SHP77 treated with DMSO at 0.1 percent for 48 hours (cell line): Measurements from ENCODE around the gene ERC1.

Experiments used
- DNase-seq: peaks from one replicate; lab custom pipeline; 2025; lab: John Stamatoyannopoulos, UW

ERC1 gene

DNA sequence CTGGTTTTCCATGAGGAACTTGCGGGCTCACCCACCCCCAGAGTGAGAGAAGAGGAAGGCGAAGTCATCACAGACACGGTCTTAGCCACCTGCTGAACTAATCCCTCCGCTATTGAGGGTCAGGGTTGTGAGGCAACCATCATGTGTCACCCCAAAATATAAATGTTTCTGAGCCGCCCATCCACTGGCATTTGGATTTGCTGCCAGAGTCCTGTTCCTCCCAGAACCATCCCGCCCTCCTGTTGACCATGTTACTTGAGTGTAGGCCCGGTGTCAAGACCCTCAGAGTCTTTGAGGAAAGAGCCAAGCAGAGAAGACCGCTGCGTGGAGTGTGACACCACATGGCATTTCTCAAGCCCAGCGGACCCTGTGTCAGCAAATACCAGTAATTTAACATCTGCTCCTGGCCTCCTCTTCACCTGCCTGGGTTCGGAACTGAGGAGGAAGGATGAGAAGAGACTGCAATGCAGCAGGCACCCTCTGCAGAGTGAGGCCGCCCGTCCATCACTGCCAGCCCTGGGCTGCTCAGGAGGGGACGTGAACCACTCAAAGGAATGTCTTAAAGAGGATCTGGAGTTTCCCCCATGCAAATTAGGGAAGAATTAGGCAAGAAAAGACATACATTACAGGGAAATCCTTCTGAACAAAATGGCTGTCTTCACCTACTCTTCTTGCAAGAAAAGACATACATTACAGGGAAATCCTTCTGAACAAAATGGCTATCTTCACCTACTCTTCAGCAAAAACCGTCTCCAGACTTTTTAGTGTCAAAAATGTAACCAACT, 502.9 kb downstream of the ERC1 start:
- DNase-seq = no peak

DNA sequence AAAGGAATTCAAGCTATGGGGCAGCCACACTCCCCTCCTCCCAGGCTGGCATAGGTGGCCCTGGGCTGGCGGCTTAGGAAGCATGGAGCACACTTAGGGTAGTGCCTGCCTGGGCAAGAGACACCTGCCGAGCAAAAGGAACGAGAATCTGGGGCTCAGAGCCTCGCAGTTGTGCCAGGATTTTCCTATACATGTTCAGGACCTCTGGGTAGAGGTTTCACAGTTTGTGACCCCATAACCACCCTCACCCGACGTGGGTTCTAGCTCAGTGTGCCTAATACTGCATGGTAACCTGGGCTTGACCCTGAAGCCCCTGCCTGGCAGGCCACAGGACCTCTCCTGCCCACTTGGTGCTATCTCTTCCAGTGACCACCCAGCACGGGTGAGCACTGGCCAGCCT, 503.8 kb downstream of the ERC1 start:
- DNase-seq = no peak

DNA sequence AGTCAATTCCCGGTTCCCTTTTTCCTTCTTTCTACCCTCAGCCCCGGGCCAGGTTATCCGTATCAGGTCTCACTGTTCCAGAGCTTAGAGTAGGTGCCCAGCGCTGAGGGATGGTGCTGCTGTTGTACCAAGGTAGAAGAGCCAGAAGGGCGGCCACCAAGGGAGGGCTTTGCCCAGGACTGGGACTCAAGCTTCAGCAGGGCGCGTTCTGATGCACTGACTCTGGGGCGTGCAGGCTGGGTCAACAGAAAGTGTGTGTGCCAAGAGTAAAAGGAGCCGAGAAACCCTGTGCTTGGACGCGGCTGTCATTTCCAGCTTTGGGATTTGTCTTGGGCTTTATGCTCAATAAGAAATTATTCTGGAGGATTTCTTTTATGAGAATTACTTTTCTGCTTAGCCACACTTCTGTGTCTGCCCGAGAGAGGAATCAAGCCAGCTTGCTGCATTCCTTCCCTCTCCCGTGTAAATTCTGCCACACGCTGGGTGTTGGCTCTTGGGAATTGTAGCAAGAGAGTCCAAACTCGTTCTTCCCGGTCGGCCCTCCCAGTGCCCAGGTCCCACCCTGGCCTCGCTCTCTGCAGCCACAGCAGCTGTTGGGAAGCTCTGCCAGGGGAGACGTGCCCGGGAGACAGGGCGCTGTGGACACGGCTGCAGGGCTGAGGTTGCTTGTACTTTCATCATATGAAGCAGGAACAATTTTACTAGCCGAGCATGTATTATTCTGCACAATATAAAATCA, 505.3 kb downstream of the ERC1 start:
- DNase-seq = peak; percentile 11

DNA sequence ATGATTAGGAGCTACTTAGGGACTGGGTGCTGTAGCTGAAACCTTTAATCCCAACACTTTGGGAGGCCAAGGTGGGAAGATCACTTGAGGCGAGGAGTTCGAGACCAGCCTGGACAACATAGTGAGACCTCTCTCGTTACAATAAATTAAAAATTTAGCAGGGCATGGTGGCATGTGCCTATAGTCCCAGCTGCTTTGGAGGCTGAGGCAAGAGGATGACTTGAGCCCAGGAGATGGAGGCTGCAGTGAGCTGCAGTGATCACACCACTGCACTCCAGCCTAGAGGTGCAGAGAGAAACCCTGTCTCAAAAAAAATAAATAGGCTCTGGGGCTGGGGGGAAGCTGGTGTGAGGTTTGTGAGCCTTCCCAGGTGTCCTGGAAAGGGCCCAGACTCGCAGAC, 506.1 kb downstream of the ERC1 start:
- DNase-seq = no peak

DNA sequence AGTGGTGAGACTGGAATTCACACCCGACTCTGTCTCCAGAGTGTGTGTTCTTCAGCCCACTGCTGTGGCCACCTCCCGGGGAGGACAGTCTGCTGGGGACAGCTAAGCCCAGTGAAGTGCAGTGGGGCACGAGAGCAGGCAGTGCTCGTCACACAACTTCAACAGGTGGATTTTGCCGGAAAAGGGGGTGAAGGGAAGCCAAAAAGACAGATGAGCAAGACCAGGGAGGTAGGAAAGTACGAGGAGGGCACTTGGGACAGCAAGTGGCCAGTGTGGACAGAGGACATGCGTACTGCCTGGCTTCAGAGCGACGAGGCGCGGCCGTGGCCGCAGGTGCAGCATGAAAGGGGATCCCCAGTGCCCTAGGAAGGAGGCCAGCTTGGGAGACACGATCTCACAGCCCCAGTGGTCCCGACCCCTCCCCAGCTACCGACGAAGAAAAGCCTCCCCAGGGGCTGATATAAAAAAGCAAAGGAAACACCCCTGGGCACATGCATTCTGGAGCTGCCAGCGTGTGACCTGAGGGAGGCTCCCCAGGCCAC, 507.2 kb downstream of the ERC1 start:
- no peak for DNase-seq

DNA sequence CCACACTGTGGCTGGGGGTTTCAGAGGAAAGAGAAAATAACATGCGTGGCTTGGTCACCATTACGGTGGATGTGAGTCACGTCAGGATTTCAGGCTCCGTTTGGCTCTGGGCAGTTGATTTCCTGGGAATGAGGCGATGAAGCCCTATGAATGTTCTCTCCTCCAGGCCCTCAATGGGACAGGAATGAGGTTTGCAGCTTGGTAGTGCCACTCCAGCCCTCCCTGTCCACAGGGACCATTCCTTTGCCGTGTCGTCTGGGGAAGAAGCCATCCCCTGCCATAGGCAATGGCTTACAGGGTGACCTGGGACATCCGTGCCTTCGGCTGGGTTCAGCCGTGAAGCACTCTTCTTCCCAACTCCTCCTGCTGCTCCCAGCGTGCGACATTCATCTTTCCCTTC, 508.3 kb downstream of the ERC1 start:
- no peak for DNase-seq

DNA sequence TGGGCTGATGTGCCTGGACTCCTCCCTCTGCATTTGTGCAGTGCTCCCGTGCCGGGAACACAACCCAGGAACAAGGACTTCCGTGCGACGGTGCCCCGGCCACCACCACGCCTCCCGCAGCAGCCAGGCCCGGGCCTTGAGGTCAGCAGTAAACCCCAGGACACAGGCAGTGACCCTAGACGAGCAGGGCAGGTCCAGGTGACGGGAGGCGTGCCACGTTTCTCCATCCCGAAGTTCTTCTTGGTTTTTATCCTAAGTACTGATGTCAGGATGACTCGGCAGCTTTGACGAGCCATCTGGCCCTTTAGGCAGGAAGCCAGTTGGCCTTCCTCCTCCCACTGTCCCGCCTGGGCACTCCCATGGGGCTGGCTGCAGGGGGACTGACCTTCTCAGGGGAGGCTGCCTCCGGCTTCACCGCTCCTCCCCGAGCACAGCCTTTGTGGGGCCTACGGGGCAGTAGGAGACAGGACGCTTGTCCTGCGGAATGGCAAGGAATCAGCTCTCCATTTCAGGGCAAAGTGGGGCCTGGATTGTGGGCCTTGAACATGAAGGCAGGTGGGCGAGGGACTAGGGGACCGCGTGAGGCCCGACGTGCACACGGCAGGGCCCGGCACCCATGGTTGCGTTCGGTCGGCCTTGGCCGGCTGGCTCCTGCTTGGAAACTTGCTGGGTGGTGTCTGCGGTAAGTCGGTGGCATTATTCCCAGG, 509.2 kb downstream of the ERC1 start:
- DNase-seq = peak; percentile 18

DNA sequence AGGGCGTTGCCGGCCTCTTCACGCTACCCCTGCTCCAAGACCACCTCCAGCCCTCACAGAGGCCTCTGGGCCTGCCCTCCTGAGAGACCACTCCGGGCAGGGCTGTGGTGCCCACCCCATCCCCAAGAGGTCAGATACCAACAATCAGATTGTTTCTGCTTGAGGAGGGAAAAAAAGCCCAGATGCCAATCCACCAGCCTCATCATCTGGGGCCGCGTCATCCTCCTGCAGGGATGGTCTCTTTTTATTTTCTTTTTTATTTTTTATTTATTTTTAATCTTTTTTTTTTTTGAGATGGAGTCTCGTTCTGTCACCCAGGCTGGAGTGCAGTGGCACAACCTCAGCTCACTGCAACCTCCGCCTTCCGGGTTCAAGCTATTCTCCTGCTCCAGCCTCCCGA, 510.0 kb downstream of the ERC1 start:
- no peak for DNase-seq

DNA sequence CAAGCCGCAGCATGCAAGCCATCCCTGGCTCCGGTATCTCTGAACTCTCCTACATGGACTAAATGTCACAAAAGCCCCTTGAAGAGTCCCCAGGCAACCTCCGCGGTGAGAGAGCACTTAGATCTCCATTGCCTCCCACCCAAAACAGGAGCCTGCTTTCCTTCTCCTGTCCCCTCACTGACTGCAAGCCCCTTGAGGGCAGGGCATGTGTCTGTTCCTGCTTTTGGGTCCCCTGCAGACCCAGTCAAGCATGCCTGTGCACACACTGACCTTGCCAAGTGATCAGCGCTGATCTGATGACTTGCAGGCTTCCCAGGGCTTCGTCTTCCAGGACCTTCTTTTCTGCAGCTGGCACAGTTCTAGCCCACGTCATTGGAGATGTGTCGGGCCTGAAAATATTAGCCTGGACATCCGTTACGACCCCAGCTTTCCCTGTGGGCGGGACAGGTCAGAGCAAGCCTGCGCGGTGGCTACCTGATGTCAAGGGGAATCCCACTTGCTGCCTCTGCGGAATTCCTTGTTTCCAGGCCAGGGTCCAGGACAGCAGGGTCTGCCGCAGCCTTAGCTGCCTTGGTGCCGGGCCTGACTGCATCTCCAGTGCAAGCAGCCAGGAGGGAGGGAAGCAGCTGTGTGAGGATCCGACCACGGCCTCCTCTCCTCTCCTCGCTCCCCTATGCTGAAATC, 510.8 kb downstream of the ERC1 start:
- DNase-seq = no peak

DNA sequence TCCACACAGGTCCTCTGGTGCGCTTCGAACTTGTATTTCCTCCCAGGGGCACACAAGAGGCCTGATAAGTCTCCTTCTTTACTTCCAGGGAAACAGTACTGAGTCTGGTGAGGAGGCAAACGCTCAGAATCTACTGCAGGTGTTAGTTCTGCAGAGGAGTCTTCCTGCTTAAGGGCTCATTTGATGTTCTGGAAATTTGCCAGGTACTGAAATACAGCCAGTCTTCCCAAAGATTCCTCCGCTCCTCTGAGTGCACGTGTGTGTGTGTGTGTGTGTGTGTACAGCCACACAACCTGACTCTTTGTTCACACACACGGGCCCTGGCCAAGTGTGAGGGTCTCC, 511.3 kb downstream of the ERC1 start:
- no peak for DNase-seq

DNA sequence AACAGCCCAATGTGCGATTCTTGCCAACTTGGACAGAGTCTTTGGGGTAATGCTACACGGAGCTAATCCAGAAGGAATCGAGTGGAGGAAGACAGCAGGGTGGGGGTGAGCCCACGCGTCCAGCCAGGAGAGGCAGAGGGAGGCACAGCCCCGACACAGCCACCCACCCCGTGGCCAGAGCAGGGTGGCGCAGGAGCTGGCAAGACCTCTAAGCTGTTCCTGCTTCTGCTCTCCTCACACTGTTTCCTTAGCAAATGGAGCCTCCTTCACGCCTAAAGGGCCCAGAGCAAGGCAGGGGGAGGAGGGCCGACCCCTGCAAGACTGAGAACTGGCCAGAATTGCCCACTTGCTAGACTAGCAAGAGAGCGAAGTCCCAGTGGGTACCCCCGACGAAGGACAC, 511.8 kb downstream of the ERC1 start:
- no peak for DNase-seq

DNA sequence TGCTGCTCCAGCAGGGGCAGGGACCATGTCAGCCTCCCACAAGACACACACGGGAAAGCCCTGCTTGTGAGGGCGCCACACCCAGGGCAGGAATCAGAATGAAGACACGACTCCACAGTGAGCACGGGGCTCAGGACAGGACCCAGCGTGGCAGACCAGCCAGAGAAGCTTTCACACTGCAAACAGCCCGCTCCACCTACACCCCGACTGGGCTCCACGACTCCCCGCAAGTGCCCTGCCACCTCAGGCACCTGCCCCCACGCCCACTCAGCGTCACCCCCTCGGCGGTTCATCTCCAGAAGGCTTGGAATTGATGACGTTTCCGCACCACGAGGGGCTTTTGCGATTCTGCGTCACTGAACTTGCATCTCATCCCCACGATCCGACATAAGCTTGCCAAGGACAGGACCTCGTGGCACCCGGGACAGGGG, 512.3 kb downstream of the ERC1 start:
- DNase-seq = no peak

DNA sequence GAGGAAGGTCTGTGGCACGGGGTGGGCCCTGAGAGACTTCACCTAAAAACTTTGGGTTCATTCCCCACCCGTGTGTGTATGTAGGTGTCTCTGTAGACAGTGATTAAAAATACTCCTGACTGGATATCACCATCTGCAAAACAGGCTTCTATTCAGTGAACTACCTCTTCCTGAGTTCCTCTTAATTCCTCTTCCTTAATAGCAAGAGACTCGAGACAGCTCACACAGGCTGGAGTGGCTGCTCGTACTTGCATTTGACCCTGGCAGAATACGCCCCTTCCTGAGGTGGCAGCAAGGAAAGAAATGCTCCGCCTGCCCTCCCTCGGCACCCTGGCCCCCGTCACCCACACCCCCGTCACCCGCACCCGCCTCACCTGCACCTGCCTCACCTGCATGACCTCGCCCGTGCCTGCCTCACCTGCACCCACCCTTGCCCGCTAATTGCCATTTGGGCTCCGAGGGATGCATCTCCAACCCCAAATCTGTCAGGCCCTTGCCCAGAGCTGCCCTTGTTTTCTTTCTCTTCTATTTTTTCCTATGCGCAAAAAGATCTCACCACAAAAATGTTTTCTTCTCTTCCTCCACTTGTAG, 513.4 kb downstream of the ERC1 start:
- DNase-seq = no peak

DNA sequence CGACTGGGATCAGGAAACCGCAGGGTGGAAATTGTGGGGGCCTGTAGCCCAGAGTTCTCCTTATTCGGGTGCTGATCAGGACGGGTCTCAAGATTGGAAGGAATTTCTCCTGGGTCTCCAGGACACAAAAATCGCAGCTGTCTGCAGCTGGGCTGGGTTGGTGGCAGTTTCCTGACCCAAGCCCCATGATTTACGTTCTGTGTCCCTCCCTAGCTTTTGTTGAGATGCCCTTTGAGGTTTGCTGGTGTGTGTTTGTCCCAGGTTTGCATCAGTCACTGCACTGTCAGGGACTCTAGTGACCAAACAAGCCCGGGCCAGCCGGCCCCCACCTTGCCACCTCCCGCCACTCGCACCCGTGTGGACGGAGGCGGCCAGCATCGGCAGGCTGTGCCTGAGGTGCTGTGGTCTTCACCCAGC, 513.9 kb downstream of the ERC1 start:
- DNase-seq = no peak

DNA sequence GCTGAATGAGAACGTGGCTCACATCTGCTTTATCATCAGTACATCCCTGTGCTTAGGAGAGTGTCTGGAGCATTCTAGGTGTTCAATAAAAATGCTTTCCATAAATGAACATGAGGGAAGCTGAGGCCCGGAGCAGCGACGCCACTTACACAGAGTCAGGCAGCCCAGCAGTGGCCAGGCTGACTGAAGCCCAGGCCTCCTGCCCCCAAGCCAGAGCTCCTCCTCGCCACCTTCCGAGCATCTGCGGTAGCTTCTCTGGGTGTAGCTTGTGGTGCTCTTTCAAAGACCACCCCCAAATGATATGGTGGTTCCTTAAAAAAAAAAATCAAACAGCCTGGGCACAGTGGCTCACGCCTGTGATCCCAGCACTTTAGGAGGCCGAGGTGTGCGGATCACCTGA, 514.6 kb downstream of the ERC1 start:
- no peak for DNase-seq

DNA sequence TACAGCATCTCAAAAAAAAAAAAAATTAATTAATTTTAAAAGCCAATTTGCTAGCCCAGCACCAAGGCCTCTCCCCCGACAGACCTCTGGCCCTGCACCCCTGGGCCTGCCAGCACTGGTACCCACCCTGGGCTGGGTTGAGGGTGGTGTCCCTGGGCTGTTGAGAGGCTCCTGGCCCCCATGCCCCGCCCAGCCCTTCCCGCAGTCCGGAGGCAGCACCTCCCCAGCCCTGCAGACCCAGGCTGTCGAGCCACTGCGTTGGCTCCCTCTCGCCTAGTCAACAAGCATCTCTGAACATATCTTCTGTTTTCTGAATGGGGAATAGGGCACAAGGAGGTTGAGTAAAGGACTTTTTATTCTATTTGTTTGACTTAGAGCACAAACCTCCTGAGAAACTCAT, 516.3 kb downstream of the ERC1 start:
- DNase-seq = no peak

DNA sequence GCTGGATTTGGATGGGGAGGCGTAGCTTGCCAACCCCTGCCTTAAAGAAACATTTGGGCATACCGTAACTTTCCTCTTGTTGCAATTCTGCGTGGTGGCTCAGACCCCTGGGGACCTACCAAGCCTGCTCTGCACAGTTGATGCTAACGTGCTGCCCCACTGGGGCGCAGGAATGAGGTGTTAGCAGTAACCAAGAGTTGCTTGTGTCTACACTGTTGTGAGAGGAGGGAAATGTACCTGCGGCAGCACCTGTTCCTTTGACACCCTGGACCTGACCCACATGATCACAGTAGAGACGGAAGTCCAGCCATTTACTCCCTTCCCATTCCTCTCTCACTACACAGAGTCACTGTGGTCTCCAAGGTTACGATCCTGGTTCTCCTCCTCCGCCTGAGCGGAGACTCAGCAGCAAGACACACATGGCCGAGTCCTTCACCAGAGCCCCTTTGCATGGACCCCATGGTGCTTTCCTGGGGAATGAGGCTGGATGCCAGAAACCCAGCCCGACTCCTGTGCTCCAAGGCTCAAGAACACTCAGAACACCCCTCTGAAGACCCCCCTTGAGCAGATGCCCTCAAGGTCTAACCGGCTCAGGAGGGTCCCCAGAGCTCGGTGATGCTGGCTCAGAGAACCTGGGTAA, 518.5 kb downstream of the ERC1 start:
- no peak for DNase-seq

DNA sequence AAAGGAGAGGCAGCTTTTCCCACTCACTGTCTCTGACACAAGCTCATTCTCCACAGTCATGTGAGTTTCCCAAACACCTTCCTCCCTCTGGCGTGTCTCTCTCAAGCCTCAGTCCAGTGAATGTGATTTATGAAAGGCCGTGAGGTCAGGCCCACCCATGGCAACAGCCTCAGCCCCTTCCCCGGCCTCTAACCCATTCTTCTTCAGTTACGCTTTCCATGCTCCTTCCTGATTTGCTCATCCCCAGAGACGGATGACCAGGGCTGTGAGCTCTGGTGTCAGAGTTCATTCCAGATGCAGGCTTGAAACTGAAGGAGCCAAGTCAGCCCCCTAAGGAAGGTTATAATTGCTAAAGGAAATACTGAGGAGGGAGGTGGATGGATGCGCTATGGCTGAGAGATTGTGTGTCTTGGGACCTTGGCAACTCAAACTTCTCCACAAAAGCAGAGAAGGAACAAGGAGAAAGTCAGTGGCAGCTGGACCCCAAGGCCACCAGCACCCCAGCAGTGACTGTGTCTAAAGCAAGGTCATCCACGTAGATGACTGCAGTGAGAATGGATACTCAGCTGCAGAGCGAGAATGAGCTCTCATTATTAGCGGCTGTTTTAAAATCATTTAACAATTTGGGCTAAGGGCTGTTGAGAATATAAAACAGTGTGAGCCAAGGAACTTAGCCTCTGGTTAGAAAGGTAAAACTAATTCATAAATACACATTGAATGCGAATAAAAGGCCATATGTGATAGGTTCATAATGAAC, 519.2 kb downstream of the ERC1 start:
- DNase-seq = no peak

DNA sequence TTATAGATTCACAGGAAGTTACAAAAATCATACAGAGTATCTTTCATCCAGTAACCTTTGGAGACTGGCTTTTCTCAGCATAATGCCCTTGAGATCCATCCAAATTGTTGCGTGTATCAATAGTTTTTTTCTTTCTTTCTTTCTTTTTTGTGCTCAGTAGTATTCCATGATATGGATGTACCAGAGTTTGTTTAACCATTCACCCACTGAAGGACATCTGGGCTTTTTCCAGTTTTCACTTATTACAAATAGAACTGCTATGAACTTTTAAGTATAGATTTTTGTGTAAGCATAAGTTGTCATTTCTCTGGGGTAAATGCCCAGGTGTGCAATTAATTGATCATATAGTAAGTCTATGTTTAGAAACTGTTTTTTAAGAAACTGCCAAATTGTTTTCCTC, 524.0 kb downstream of the ERC1 start:
- no peak for DNase-seq

DNA sequence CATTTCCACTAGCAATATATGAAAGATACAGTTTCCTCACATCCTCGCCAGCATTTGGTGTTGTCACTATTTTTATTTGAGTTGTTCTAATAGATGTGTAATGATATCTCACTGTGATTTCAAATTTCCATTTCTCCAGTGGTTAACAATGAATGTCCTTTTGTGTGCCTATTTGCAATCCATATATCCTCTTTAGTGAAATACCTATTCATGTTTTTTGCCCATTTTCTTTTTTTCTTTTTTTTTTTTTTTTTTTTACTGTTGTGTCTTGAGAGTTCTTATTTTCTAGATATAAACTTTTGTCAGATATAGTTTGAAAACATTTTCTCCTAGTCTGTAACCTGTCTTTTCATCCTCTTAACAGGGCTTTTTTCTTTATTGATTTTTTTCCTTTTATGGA, 524.4 kb downstream of the ERC1 start:
- DNase-seq = no peak

DNA sequence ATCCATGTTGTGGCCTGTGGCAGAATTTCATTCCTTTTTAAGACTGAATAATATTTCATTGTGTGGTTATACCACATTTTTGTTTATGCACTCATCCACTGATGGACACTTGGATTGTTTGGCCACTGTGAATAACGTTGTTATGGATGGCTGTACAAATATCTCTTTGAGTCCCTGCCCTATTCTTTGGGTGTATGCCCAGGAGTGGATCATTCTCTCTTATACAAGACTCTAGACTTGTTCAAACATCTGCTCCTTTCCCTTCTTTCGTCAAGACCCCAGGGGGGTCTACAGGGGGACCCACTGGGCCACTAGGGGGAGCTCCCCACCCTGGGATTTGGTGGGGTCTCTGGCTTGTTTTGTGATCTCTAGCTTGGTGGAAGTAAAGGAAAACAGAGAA, 526.0 kb downstream of the ERC1 start:
- DNase-seq = no peak
